NB4 (cell line): Measurements from ENCODE around the gene LMNTD1.

Experiments used
- MYC ChIP-seq: IDR thresholded peaks from 2 replicates; pipeline ENCODE4 v1.6.1; 2011; ENCODE audit warnings: low read depth, low read length
- POLR2A ChIP-seq: IDR thresholded peaks from 2 replicates; pipeline ENCODE4 v1.6.1; 2011; ENCODE audit warnings: mild to moderate bottlenecking; ENCODE audit not compliant: insufficient read length; ENCODE audit errors: extremely low read depth
- TF ChIP-seq, protein P1 (sequence below): IDR thresholded peaks from one replicate; pipeline ENCODE4 v1.5.1; 2012; ENCODE audit warnings: low read depth, low read length

DNA sequence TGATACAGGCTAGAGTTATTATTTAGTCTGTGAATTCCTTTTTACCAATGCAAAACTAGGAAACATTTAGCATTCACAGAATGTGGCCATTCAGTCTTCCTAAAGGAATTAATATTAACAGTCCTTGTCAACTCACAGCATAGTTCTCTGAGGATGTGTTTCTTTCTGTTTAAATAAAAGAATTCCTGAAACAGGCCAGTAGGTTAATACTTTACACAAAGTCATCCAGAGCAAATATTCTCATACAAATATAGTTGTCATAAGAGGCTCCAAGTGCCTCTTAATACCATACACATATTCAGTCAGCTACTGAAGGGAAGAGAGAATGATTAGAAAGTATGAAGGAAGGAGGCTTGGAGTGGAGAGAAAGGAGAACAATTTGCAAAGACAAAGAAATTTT lies 120.1 kb downstream of the LMNTD1 start:
- TF ChIP-seq, protein P1, sequence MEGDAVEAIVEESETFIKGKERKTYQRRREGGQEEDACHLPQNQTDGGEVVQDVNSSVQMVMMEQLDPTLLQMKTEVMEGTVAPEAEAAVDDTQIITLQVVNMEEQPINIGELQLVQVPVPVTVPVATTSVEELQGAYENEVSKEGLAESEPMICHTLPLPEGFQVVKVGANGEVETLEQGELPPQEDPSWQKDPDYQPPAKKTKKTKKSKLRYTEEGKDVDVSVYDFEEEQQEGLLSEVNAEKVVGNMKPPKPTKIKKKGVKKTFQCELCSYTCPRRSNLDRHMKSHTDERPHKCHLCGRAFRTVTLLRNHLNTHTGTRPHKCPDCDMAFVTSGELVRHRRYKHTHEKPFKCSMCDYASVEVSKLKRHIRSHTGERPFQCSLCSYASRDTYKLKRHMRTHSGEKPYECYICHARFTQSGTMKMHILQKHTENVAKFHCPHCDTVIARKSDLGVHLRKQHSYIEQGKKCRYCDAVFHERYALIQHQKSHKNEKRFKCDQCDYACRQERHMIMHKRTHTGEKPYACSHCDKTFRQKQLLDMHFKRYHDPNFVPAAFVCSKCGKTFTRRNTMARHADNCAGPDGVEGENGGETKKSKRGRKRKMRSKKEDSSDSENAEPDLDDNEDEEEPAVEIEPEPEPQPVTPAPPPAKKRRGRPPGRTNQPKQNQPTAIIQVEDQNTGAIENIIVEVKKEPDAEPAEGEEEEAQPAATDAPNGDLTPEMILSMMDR = no peak
- TF ChIP-seq POLR2A (no peak), MYC (no peak)
